Measurements from ENCODE around the gene ATG2A.

The ATG2A gene

GRCh38 chr11:64864473-64865285 is 52.3 kb downstream of the ATG2A start:
- no peak for FAIRE-seq

DNA sequence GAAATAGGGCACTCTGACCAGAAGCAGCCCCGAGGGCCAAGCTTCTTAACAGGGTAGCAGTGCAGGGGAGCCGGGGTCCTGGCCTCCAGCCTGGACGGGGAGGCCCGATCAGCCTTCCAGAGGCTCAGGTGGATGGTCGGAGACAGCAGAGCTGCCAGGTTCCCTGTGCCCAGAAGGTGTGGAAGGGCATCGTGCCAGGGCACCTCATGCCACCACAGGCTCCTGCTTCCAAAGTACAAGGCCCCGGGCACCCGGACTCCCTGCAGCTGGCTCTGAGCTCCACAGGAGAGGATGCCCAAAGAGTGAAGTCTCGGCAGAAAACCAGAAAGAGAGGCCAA is 52.9 kb downstream of the ATG2A start:
- DNase-seq (ENCODE audit: insufficient read length, low spot score) (no peak), FAIRE-seq (no peak)
- TF ChIP-seq CTCF (IDR thresholded peaks at IDR 0.05; ENCODE audit: insufficient read depth, missing control alignments): no peak

More at GRCh38 chr11:64864473-64865285, 52.3 kb downstream of the ATG2A start:
- DNase-seq (ENCODE audit: insufficient read length, low spot score): no peak
- no peak for TF ChIP-seq CTCF (IDR thresholded peaks at IDR 0.05; ENCODE audit: insufficient read depth, missing control alignments)

DNA sequence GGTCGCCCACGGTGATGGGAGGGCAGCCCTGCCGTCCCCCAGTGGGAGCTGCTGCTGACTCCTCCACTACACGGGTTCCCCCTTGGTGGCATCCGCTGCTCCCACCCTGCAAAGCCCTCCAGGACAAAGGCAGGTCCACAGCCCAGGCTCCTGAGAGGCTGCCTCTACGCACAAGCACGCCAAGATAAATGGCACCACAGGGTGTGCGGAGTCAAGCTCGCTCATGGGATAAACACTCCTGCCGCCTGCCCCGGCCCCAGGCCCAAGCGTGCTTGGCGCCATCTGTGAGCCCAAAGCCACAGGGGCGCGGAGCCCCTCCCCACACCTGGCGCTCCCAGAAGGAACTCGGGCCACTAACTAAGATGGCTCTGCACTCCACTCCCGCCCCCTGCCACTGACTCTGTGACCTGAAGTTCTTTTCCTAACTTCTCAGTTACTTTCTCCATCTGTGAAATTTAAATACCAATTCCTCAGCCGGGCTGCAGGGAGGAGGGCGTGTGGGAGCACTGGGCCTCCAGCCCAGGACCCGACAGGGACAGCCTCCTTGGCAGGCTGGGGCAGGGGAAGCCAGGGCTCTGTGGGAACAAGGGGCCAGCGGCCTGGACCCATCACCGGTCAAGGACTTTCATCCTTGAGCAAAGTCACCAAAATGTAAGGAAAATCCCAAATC is 53.5 kb downstream of the ATG2A start:
- FAIRE-seq: no peak
- DNase-seq (ENCODE audit: insufficient read length, low spot score): no peak
- TF ChIP-seq CTCF (IDR thresholded peaks at IDR 0.05; ENCODE audit: insufficient read depth, missing control alignments): no peak

DNA sequence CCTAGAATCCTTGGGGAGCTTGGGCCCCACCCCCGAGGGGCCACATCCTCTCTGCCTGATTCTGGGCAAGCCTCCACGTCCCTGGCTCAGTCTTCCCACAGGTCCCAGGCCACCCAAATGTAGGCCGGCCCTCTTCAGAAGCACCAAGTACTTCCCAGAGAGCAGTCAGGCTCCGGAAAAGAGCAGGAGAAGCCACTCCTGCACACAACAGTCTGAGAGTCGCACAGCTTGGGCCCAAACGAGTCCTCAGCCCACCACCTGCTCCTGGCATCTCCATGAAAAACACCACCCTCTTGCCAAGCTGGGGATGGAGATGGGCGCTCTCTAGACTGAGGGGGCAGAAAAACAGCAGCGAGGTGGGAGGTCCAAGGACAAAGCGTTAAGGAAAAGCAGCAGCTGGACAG is 54.0 kb downstream of the ATG2A start:
- TF ChIP-seq CTCF (IDR thresholded peaks at IDR 0.05; ENCODE audit: insufficient read depth, missing control alignments): no peak
- DNase-seq (ENCODE audit: insufficient read length, low spot score): no peak
- FAIRE-seq: no peak

- no peak for DNase-seq (ENCODE audit: insufficient read length, low spot score)
- FAIRE-seq: no peak
- TF ChIP-seq CTCF (IDR thresholded peaks at IDR 0.05; ENCODE audit: insufficient read depth, missing control alignments): no peak
Observed at GRCh38 chr11:64861227-64861975, 55.6 kb downstream of the ATG2A start.

DNA sequence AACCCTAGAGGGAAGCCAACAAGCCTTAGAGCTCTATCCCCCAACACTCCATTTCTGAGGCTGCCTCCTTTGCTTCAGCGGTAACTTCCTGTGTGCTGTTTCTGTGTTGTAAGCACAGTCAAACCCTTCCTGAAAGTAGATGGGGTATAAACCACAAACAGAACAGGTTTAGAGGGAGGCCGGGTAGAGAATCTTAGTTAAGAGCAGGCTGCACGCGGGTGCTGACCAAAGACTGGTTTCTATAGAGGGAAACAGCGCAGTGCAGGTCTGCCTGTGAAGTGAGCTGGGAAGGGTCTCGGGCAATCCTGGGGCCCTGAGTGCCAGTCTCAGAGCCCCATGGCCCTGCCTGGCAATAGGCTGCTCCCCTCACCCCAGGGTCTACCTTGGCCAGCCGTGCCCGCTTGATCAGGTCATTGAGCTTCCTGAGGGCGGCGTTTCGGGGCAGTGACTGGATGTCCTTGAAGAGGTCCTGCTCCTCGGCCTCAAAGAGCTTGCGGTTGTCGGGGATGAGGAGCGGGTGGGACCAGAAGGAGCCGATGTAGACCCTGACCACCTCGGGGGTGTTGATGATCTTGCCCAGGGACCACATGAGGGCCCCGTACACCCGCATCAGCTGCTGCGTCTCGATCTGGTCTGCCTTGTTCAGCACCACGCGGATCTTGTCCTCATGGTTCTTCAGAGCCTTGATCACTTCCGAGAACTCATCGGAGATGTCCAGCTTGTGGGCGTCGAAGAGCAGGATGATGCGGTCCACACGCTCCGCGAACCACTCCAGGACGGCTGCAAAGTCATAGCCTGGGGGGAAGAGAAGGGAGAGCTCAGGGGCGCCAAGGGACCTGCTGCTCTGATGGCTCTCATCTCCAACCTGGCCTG is 57.2 kb downstream of the ATG2A start:
- DNase-seq (ENCODE audit: insufficient read length, low spot score) (no peak), FAIRE-seq (no peak)
- TF ChIP-seq CTCF (IDR thresholded peaks at IDR 0.05; ENCODE audit: insufficient read depth, missing control alignments): no peak
